IPS DF 19.7 (cell line): ENCODE measurements around the gene NUP50.
"Not testable (repeated sequence)": the region's sequence is repeated elsewhere in the genome, so short reads cannot be mapped to it uniquely, and the experiment has no call there.

Experiments used
- DNase-seq: peaks from one replicate; pipeline ENCODE4 v3.0.0-alpha.2; 2013; ENCODE audit warnings: low read depth, low spot score

NUP50 gene

GRCh38 chr22:45162531-45162930 is 1.2 kb upstream of the NUP50 start:
- no peak for DNase-seq

- no peak for DNase-seq
Measured at GRCh38 chr22:45163099-45163450, 650 bp upstream of the NUP50 start.

- no peak for DNase-seq
Measured at GRCh38 chr22:45164270-45165088, 754 bp downstream of the NUP50 start.

- DNase-seq, result no peak
Measured at GRCh38 chr22:45166932-45167331, 3.2 kb downstream of the NUP50 start.

GRCh38 chr22:45169591-45170466 is 6.1 kb downstream of the NUP50 start:
- DNase-seq, result no peak

- DNase-seq, result no peak
Measured at GRCh38 chr22:45171830-45172229, 8.1 kb downstream of the NUP50 start.

GRCh38 chr22:45172881-45173585 is 9.3 kb downstream of the NUP50 start:
- no peak for DNase-seq

GRCh38 chr22:45179276-45180049 is 15.7 kb downstream of the NUP50 start:
- no peak for DNase-seq

- DNase-seq, result no peak
Measured at GRCh38 chr22:45180146-45180679, 16.5 kb downstream of the NUP50 start.

GRCh38 chr22:45181240-45181639 is 17.5 kb downstream of the NUP50 start:
- DNase-seq, result no peak

GRCh38 chr22:45181766-45182165 is 18.0 kb downstream of the NUP50 start:
- DNase-seq, result no peak

- DNase-seq, result no peak
Measured at GRCh38 chr22:45183974-45184373, 20.2 kb downstream of the NUP50 start.

- DNase-seq, result no peak
Measured at GRCh38 chr22:45185718-45186514, 22.2 kb downstream of the NUP50 start.

GRCh38 chr22:45187891-45188290 is 24.2 kb downstream of the NUP50 start:
- no peak for DNase-seq

- no peak for DNase-seq
Measured at GRCh38 chr22:45188779-45189178, 25.1 kb downstream of the NUP50 start.

GRCh38 chr22:45190202-45190872 is 26.6 kb downstream of the NUP50 start:
- DNase-seq, result no peak

- not testable (repeated sequence) for DNase-seq
Measured at GRCh38 chr22:45191746-45192145, 28.0 kb downstream of the NUP50 start.

- DNase-seq, result no peak
Measured at GRCh38 chr22:45192701-45193187, 29.0 kb downstream of the NUP50 start.

GRCh38 chr22:45194686-45195085 is 31.0 kb downstream of the NUP50 start:
- DNase-seq, result no peak

- DNase-seq, result no peak
Measured at GRCh38 chr22:45195616-45196015, 31.9 kb downstream of the NUP50 start.
